Measurements from ENCODE around the gene WNT9A.

DNA sequence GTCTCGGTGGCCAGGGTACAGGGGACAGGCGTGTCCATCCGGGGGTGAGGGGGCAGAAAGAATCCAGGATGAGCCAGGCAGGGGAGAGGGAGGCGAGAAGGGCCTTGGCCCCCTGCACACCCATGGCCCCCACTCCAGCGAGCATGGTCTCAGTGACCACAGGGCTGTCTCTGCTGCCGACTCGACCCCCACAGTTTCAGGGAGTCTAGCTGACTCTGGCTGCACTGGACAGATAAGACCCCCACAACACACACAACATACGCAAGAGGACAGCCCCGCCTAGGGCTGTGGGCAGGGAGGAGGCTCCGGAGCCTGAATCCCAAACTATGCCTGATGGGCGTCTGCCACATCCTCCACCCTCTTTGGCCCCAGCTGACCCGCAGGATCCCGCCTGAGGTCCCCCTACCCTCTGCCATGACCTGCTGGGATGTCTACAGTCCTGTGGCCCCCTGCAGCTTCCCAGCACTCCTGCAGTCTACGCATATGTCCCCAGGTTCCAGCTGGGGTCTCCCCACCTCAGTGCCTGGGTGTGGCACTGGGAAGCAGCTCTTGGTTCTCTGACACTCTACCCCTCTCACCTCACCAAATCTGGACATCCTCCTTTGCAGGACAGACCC is 22.0 kb downstream of the WNT9A start:
- TF ChIP-seq, protein P1, sequence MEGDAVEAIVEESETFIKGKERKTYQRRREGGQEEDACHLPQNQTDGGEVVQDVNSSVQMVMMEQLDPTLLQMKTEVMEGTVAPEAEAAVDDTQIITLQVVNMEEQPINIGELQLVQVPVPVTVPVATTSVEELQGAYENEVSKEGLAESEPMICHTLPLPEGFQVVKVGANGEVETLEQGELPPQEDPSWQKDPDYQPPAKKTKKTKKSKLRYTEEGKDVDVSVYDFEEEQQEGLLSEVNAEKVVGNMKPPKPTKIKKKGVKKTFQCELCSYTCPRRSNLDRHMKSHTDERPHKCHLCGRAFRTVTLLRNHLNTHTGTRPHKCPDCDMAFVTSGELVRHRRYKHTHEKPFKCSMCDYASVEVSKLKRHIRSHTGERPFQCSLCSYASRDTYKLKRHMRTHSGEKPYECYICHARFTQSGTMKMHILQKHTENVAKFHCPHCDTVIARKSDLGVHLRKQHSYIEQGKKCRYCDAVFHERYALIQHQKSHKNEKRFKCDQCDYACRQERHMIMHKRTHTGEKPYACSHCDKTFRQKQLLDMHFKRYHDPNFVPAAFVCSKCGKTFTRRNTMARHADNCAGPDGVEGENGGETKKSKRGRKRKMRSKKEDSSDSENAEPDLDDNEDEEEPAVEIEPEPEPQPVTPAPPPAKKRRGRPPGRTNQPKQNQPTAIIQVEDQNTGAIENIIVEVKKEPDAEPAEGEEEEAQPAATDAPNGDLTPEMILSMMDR (IDR thresholded peaks at IDR 0.05) = no peak
- TF ChIP-seq POLR2A (IDR thresholded peaks at IDR 0.05) = no peak

Measured in right lobe of liver (tissue), 4 donors.